Measurements from ENCODE around the gene RPTOR.
"Not testable (repeated sequence)": the region's sequence is repeated elsewhere in the genome, so short reads cannot be mapped to it uniquely, and the experiment has no call there.

The RPTOR gene

DNA sequence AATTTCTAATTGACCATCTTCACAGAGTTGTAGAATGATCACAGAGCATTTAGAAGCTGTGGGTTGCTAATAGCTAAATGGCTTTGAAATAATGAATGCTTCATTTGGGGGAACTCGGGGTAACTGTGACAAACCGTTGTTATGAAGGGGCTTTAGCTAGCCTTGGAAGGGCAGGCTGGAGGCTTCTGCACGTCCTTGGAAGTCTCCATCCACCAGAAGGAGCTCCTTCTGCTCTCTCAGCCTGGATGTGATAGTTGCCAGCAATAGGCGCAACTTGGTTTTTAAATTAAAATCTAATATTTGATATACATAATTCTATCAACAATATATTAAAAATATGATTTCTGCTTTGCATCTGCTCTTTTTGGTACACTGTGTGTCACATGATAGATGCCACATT is 200.5 kb downstream of the RPTOR start:
- no peak for DNase-seq (ENCODE audit: low read depth)

GRCh38 chr17:80746262-80746935 is 201.8 kb downstream of the RPTOR start:
- no peak for DNase-seq (ENCODE audit: low read depth)

- no peak for DNase-seq (ENCODE audit: low read depth)
Measured at GRCh38 chr17:80747469-80747868, 202.8 kb downstream of the RPTOR start.

DNA sequence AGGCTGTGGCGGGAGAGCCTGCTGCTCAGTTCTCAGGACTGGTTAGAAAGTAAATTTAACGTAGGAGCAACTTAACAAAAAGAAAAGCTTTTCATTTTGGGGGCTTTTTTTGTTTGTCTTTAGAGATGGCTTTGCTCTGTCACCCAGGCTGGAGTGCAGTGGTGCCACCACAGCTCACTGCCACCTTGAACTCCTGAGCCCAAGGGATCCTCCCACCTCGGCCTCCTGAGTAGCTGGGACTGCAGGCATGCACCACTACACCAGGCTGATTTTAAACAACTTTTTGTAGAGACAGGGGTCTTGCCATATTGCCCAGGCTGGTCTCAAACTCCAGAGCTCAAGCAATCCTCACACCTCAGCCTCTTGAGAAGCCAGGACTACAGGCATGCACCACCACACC is 205.0 kb downstream of the RPTOR start:
- DNase-seq (ENCODE audit: low read depth) = no peak

GRCh38 chr17:80750263-80750662 is 205.6 kb downstream of the RPTOR start:
- DNase-seq (ENCODE audit: low read depth) = no peak

GRCh38 chr17:80751070-80751945 is 206.7 kb downstream of the RPTOR start:
- DNase-seq (ENCODE audit: low read depth) = peak; percentile 38

- DNase-seq (ENCODE audit: low read depth) = peak; percentile 65
Measured at GRCh38 chr17:80751946-80752581, 207.4 kb downstream of the RPTOR start.

- no peak for DNase-seq (ENCODE audit: low read depth)
Measured at GRCh38 chr17:80753685-80754345, 209.2 kb downstream of the RPTOR start.

- DNase-seq (ENCODE audit: low read depth) = no peak
Measured at GRCh38 chr17:80754846-80755245, 210.2 kb downstream of the RPTOR start.

DNA sequence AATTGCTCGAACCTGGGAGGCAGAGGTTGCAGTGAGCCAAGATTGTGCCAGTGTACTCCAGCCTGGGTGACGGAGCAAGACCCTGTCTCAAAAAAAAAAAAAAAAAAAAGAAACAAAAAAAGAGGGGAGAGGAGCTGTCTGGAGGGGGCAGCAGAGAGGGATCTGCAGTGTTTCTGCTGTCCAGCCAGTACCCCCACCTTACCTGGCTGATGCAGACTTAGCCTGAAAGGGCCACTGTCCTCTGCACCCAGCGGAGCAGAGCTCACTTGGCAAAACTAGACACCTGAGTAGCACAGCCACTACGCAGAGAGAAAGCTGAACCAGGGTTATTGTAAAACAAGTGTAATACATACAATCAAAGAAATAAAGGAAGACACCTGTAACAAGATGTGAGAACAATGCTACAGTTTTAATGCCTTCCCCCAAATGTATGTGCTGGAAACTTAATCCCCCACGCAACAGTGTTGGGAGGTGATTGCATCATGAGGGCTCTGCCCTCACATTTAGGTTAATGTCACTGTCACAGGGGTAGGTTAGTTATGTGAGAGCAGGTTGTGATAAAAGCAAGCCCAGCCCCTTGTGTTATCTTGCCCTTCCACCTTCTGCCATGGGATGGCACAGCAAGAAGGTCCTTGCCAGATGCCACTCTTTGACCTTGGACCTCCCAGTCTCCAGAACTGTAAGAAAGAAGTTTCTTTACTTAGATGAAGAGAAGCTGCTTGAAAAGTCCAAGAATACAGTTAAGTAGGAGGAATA is 211.2 kb downstream of the RPTOR start:
- no peak for DNase-seq (ENCODE audit: low read depth)

- DNase-seq (ENCODE audit: low read depth) = no peak
Measured at GRCh38 chr17:80758481-80759376, 214.1 kb downstream of the RPTOR start.

DNA sequence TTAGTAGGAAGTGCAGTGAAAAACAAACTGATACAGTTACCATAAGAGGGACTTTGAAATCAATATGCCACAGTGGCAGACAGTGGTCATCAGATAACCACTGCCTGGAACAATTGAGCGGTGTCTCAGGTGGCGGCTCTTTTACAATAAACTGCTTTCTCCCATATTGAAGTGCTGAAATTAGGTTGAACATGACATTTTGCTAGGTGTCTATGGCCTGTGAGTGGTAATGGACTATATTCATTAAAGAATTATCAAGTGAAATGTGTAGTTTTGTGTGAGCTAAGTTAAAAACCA is 214.7 kb downstream of the RPTOR start:
- DNase-seq (ENCODE audit: low read depth) = no peak

DNA sequence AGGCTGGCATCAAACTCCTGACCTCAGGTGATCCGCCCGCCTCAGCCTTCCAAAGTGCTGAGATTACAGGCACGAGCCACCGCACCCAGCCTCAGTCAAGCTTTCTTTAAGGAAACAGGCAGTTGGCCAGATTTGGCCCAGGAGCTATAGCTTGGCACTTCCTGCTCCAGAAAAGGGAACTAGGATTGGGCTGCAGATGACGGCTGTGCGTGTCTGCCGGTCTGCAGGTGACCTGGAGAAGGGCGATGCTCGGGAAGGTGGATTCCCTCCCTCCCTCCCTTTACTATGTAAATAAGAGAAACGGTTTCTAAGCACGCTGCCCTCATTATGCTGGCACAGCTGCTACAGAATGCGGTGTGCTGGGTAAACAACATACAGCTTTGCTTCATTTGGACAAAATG is 215.9 kb downstream of the RPTOR start:
- DNase-seq (ENCODE audit: low read depth) = no peak

GRCh38 chr17:80761110-80761871 is 216.7 kb downstream of the RPTOR start:
- DNase-seq (ENCODE audit: low read depth) = peak; percentile 80

DNA sequence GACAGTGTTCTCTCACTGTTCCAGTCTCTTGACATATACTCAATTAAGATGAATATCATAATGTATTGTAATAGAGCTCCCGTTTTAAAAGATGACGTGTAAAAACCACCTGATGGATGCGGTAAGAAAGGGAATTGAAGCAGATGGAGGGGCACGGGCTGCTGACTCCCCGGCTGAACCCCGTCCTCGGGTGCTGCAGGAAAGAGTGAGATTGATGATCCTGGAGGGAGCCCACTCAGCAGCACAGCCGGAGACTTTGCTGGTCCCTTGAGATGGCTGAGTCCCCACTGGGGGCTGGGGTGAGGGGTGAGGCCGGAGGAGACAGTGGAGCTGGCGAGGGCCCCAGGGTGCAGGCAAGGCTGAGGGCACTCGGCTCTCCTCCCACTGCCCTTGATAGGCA is 217.4 kb downstream of the RPTOR start:
- DNase-seq (ENCODE audit: low read depth) = no peak

- DNase-seq (ENCODE audit: low read depth) = no peak
Measured at GRCh38 chr17:80763293-80763867, 218.7 kb downstream of the RPTOR start.

DNA sequence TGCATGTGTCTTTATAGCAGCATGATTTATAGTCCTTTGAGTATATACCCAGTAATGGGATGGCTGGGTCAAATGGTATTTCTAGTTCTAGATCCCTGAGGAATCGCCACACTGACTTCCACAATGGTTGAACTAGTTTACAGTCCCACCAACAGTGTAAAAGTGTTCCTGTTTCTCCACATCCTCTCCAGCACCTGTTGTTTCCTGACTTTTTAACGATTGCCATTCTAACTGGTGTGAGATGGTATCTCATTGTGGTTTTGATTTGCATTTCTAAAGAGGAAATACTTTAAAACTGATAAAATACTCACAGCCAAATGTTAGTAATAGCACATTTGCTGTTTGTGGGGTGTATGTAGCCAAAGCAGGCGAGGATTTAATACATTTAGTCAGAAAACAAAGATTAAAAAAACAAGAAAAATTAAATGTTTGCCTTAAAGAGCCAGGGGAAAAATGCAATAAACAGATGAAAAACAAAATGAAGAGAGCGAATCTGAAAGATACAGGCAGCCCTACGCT is 220.0 kb downstream of the RPTOR start:
- not testable (repeated sequence) for DNase-seq (ENCODE audit: low read depth)

DNA sequence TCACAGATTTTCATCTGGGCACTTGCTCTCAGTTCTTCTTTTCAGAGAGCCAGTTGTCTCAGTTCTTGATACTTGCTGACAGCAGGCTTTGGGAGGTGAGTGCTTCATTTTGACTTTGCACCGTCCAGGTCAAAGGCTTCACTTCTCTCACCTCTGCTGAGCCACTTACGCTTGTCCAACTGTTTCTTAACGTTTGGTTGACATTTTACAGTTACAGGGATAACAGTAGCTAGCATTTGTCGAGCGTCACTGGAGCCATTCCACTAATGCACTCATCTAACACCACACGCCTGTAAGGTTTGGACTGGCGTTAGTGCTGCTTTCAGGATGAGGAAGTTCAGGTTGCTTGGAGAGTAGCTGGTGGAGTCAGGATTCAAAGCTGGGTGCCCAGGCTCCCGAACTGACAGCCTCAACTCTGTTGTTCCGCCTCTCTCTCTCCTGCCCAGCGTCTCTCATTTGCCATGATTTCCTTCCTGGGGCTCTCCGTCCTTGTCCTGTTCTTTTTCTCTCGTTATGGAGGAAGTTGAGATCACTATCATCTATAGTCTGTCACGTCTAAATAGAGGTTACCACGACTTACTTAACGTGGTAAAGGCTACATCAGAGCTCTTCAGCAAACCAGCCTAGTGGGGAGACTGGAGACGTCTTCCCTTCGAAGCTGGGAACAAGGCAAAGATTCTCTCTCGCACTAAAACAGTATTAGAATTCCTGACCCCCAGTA is 220.8 kb downstream of the RPTOR start:
- DNase-seq (ENCODE audit: low read depth) = peak; percentile 36

Data from iris pigment epithelial cell (primary cell).